RWPE1 (cell line): ENCODE results near the gene GUK1.

Experiments
- CTCF ChIA-PET: fragments of 350-600 bp; sonication (Branson Sonifier 250); formaldehyde crosslinking; extraction: SDS; loops from one replicate; lab custom pipeline; 2021; lab: Yijun Ruan, JAX
- POLR2A ChIA-PET: fragments of 400-600 bp; formaldehyde crosslinking; extraction: SDS; loops from one replicate; lab custom pipeline; 2020; ENCODE audit warnings: antibody characterized with exemption; ENCODE audit not compliant: low non-redundant PET; lab: Yijun Ruan, JAX
- DNase-seq: peaks from one replicate; pipeline ENCODE4 v3.0.0; 2012; ENCODE audit warnings: low spot score
- H3K27ac ChIP-seq: fragments of 450-650 bp; 2 replicates; pipeline ENCODE4 v1.5.1; 2017
- CTCF ChIP-seq: fragments of 450-650 bp; conservative IDR thresholded peaks from 2 replicates; pipeline ENCODE4 v1.5.1; 2017; ENCODE audit warnings: low read depth, mild to moderate bottlenecking

GUK1 gene

DNA sequence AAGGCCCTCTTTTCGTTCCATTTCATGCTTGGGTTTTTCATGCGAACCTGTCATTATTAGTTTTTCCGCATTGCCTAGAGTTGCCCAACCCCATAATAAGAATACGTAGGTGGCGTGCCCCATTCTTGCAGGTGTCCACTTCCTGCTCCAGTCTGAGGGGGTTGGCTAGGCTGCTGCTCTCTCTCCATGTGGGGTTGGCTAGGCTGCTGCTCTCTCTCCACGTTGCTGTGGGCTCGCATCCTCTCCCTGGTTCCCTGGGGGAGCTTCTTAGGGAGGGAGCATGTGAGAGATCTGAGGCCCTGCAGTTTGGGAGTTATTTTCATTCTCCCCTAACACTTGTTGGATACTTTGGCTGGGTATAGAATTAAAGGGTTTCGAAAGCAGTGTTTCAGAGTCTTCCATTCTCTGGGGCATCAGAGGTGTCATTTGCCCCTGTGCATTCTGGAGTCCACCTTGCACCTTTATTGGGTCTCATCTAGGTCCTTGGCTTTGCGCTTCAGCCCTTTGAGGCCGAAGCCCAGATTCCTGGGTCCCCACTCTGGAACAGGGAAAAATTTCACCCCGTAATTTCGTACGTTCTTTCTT is 45.6 kb upstream of the GUK1 start:
- POLR2A ChIA-PET = no interaction called here

GRCh38 chr1:228095161-228095560 is 44.9 kb upstream of the GUK1 start:
- POLR2A ChIA-PET = no interaction called here
- H3K27ac ChIP-seq = peak overlapping the region; percentile 84
- CTCF ChIA-PET = no interaction called here
- DNase-seq = no peak
- no peak for TF ChIP-seq CTCF

More for the DNA sequence above, 45.6 kb upstream of the GUK1 start:
- CTCF ChIA-PET = no interaction called here
- no peak overlapping the region for H3K27ac ChIP-seq
- DNase-seq = no peak
- TF ChIP-seq CTCF = no peak

- no peak for DNase-seq
- ChIA-PET POLR2A (no interaction called here), CTCF (no interaction called here)
- H3K27ac ChIP-seq = peak overlapping the region; percentile 84
- no peak for TF ChIP-seq CTCF
These were observed 44.1 kb upstream of the GUK1 start for GRCh38 chr1:228095938-228096337.

DNA sequence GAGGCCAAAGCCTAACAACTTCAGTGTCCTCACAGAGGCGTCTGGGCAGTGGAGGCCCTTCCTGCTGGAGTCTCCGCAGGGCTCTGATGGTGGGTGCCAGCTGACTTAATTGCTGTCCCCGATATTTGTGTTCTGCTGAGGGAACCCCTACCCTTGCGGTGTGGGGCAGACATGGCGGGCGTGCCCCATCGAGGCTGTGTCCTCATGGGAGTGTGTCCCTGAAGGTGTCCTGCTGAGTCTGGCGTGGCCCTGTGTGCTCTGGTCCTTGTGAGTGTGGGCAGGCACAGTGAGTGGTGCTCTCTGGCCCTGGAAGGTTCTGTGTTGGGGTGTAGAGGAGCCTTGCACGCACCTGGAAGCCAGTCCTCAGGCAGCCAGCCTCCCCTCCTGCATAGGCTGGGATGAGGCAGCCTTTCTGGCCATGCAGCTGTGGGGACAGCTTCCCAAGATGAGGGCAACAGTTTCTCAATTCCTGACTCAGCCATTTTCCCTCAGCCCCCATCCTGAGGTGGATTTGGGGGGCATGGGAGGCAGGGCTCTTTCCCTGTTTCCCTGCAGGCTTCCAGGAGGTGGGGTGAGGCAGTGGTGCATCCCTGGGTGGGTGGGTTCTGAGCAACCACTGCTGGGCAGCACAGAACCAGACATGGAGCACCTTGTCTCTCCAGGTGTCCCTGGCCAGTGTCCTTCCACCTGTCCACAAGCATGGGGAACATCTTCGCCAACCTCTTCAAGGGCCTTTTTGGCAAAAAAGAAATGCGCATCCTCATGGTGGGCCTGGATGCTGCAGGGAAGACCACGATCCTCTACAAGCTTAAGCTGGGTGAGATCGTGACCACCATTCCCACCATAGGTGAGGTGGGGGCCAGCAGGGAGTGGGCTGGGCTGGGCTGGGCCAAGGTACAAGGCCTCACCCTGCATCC is 43.4 kb upstream of the GUK1 start:
- CTCF ChIA-PET = no interaction called here
- TF ChIP-seq CTCF = no peak
- DNase-seq = no peak
- H3K27ac ChIP-seq = peak overlapping the region; percentile 84
- POLR2A ChIA-PET = no interaction called here

GRCh38 chr1:228097333-228098081 is 42.6 kb upstream of the GUK1 start:
- ChIA-PET CTCF (interaction anchor here (1.0 to 1.6 kb wide), 2 partner anchors 93 to 98 kb away, joined by 5 to 6 read pairs; no protein-coding TSS in a partner anchor), POLR2A (no interaction called here)
- no peak for TF ChIP-seq CTCF
- no peak for DNase-seq
- peak overlapping the region; percentile 84 for H3K27ac ChIP-seq

- DNase-seq = no peak
- TF ChIP-seq CTCF = no peak
- CTCF ChIA-PET = interaction anchor here (1.0 to 1.6 kb wide), 2 partner anchors 94 to 99 kb away, joined by 5 to 6 read pairs; no protein-coding TSS in a partner anchor
- POLR2A ChIA-PET = no interaction called here
- peak overlapping the region; percentile 84 for H3K27ac ChIP-seq
These were observed 41.7 kb upstream of the GUK1 start for GRCh38 chr1:228098323-228098931.
